Uterus (tissue), 2 donors: Measurements from ENCODE around the gene FAM25G.
"Not testable (repeated sequence)": the region's sequence is repeated elsewhere in the genome, so short reads cannot be mapped to it uniquely, and the experiment has no call there.

ENCODE experiments used
- CTCF ChIP-seq, 4 experiments: fragments of 200-600 bp in 2 of 4; fragments of 450-650 bp in 2 of 4; sonication (generic) in 2 of 4; IDR thresholded peaks; one replicate each; pipeline ENCODE4 v1.5.1; 2016 to 2019; ENCODE audit warnings: antibody characterized with exemption in 4 of 4, mild to moderate bottlenecking in 2 of 4, moderate library complexity in 1 of 4
- POLR2A ChIP-seq, 2 donors: fragments of 450-650 bp; IDR thresholded peaks; one replicate each; pipeline ENCODE4 v1.6.1; 2016; ENCODE audit warnings: antibody characterized with exemption in 2 of 2, mild to moderate bottlenecking in 1 of 2, moderate library complexity in 1 of 2

DNA sequence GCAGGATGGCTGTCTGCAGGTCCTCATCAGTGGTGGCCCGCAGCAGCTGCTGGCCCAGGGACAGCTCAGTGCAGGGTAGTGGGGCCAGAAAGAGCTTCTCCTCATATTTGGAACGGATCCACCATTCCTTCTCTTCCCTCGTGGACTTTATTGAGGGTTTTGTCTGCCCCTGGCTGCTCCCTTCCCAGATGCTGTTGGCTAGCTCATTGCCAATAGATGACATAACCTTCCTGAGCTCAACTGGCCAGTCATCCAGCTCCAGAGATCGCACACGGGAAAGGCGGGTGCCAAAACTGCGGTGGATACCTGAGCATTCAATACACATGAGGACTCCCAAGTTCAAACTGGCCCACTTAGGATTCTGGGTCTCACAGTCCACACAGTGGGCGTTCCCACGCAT lies 10.8 kb upstream of the FAM25G start:
- TF ChIP-seq CTCF, POLR2A (IDR thresholded peaks at IDR 0.05): not testable (repeated sequence)
